ENCODE results near the gene DCAF11.

The DCAF11 gene

DNA sequence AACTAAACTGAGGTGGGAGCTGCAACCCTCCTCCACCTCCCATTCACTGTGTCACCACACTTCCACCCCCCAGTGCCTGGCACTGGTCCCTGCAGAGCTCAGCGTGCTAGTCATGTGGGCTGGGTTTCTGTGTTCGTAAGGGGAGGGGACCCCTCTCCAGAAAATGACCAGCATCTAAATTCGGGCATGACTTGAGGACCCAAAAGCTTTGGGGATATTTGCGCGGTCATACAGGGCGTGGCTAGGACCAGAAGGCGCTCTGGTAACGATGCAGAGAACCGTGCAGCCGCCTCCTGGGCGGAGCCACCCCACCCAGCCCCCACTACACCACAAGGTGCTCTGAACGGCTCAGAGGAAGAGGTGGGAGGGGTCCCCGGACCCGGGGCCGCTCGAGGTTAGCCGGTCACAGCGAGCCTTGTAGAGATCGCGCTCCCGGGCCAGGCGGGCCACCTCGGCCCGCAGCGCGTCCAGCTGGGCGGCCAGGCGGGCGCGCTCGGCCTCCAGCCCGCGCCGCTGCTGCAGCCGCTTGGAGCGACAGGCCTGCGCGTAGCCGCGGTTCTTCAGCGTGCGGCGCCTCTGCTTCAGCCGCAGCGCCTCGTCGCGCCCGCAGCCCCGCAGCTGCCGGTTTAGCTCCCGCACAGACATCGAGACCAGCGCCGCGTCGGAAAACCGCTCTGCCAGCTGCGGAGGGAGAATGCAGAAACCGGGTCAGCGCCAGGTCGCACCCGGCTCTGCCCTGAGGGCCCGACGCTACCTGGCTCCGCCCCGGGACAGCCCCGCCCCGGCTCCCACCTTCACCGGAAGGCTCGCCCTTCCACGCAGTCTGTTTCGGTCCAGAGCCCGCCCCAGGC, 33.5 kb upstream of the DCAF11 start:
- peak; percentile 85 for ATAC-seq
- TF ChIP-seq ZFP3 (CRISPR knock-in tag; IDR thresholded peaks at IDR 0.05), result no peak
- TF ChIP-seq ZC3H10 (CRISPR knock-in tag; IDR thresholded peaks at IDR 0.05), result no peak
- TF ChIP-seq ARNTL (CRISPR knock-in tag; IDR thresholded peaks at IDR 0.05; ENCODE audit: borderline replicate concordance, low read depth), result no peak
- no peak for TF ChIP-seq GLIS3 (CRISPR knock-in tag; IDR thresholded peaks at IDR 0.05)
- TF ChIP-seq BACH2 (CRISPR knock-in tag; IDR thresholded peaks at IDR 0.05; ENCODE audit: borderline replicate concordance), result no peak
- TF ChIP-seq ESRRG (CRISPR knock-in tag; IDR thresholded peaks at IDR 0.05), result no peak
- TF ChIP-seq PPARA (CRISPR knock-in tag; IDR thresholded peaks at IDR 0.05; ENCODE audit: borderline replicate concordance), result no peak
- no peak for TF ChIP-seq ISL1 (CRISPR knock-in tag; IDR thresholded peaks at IDR 0.05)
- no peak for TF ChIP-seq POU6F1 (CRISPR knock-in tag; IDR thresholded peaks at IDR 0.05; ENCODE audit: borderline replicate concordance, low read depth)
- no peak for TF ChIP-seq RARB (CRISPR knock-in tag; IDR thresholded peaks at IDR 0.05)
- TF ChIP-seq CREB5 (CRISPR knock-in tag; IDR thresholded peaks at IDR 0.05; ENCODE audit: low read depth), result no peak
- no peak for TF ChIP-seq TCF4 (CRISPR knock-in tag; IDR thresholded peaks at IDR 0.05; ENCODE audit: borderline replicate concordance)
- TF ChIP-seq ZNF8 (CRISPR knock-in tag; IDR thresholded peaks at IDR 0.05), result no peak
- TF ChIP-seq SNAI2 (CRISPR knock-in tag; IDR thresholded peaks at IDR 0.05), result no peak
- no peak for TF ChIP-seq PATZ1 (CRISPR knock-in tag; IDR thresholded peaks at IDR 0.05; ENCODE audit: borderline replicate concordance)
- no peak for TF ChIP-seq ZFP30 (CRISPR knock-in tag; IDR thresholded peaks at IDR 0.05)
- no peak for TF ChIP-seq ZNF70 (CRISPR knock-in tag; IDR thresholded peaks at IDR 0.05)
- no peak for TF ChIP-seq TOX (CRISPR knock-in tag; IDR thresholded peaks at IDR 0.05; ENCODE audit: borderline replicate concordance)
- TF ChIP-seq, protein P1, sequence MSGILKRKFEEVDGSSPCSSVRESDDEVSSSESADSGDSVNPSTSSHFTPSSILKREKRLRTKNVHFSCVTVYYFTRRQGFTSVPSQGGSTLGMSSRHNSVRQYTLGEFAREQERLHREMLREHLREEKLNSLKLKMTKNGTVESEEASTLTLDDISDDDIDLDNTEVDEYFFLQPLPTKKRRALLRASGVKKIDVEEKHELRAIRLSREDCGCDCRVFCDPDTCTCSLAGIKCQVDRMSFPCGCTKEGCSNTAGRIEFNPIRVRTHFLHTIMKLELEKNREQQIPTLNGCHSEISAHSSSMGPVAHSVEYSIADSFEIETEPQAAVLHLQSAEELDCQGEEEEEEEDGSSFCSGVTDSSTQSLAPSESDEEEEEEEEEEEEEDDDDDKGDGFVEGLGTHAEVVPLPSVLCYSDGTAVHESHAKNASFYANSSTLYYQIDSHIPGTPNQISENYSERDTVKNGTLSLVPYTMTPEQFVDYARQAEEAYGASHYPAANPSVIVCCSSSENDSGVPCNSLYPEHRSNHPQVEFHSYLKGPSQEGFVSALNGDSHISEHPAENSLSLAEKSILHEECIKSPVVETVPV (CRISPR knock-in tag; IDR thresholded peaks at IDR 0.05), result no peak
- TF ChIP-seq, protein P2, sequence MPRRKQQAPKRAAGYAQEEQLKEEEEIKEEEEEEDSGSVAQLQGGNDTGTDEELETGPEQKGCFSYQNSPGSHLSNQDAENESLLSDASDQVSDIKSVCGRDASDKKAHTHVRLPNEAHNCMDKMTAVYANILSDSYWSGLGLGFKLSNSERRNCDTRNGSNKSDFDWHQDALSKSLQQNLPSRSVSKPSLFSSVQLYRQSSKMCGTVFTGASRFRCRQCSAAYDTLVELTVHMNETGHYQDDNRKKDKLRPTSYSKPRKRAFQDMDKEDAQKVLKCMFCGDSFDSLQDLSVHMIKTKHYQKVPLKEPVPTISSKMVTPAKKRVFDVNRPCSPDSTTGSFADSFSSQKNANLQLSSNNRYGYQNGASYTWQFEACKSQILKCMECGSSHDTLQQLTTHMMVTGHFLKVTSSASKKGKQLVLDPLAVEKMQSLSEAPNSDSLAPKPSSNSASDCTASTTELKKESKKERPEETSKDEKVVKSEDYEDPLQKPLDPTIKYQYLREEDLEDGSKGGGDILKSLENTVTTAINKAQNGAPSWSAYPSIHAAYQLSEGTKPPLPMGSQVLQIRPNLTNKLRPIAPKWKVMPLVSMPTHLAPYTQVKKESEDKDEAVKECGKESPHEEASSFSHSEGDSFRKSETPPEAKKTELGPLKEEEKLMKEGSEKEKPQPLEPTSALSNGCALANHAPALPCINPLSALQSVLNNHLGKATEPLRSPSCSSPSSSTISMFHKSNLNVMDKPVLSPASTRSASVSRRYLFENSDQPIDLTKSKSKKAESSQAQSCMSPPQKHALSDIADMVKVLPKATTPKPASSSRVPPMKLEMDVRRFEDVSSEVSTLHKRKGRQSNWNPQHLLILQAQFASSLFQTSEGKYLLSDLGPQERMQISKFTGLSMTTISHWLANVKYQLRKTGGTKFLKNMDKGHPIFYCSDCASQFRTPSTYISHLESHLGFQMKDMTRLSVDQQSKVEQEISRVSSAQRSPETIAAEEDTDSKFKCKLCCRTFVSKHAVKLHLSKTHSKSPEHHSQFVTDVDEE (CRISPR knock-in tag; IDR thresholded peaks at IDR 0.05), result no peak

DNA sequence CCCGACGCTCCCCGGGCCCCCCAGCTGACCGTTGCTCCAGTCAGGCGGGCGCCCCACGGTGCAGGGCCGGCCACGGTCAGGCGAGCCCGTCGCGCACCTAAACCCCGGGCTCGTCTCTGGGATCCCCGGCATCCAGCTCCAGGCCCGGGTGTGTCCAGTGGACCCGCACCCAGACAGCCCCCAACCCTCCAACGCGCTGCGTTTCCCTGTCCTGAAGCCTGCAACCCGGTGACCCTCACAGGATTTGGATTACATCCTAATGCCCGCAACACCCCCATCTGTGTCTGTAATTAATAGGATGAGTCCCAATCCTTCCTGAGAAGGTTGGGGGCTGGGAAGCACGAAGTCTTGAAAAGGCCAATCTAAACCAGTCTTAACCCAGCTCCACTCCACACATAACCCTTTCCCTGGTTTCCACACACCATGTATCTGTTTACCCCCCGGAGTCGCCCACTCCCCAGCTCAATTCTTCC, 32.8 kb upstream of the DCAF11 start:
- TF ChIP-seq, protein P1 (CRISPR knock-in tag; IDR thresholded peaks at IDR 0.05), result no peak
- TF ChIP-seq ZNF70 (CRISPR knock-in tag; IDR thresholded peaks at IDR 0.05), result no peak
- TF ChIP-seq, protein P2 (CRISPR knock-in tag; IDR thresholded peaks at IDR 0.05), result no peak
- TF ChIP-seq BACH2 (CRISPR knock-in tag; IDR thresholded peaks at IDR 0.05; ENCODE audit: borderline replicate concordance), result no peak
- no peak for TF ChIP-seq SNAI2 (CRISPR knock-in tag; IDR thresholded peaks at IDR 0.05)
- TF ChIP-seq OSR1 (CRISPR knock-in tag; IDR thresholded peaks at IDR 0.05), result no peak
- no peak for TF ChIP-seq ZFP30 (CRISPR knock-in tag; IDR thresholded peaks at IDR 0.05)
- no peak; the same call in 2 of the 3 replicates for ATAC-seq
